Fibroblast of skin of right quadriceps (primary cell): Measurements from ENCODE around the gene UBE2S.
"Not testable (repeated sequence)": the region's sequence is repeated elsewhere in the genome, so short reads cannot be mapped to it uniquely, and the experiment has no call there.

Experiments
- DNase-seq: peaks from one replicate; pipeline ENCODE4 v3.0.0-alpha.2; 2013

UBE2S gene

GRCh38 chr19:55439052-55439451, 31.5 kb upstream of the UBE2S start:
- no peak for DNase-seq

DNA sequence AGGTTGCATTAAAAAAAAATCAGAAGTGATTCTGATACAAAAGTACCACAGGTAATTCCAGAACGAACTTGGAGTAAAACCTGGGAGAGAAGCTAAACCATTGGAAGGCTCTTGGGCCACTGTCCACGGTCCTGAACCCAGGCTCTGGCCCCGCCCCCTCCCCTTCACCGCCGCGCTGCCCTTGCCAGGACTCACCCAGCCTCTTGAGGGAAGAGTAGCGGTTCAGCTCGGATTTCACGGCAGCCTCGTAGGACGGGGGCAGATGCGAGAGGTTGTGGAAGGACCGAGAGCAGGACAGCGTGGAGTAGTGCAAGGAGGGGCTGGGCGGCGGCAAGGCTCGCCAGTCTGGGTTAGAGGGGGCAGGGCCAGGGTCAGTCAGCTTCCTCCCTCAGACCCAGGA, 29.8 kb upstream of the UBE2S start:
- peak; percentile 49 for DNase-seq

- DNase-seq: no peak
These were observed 29.3 kb upstream of the UBE2S start for GRCh38 chr19:55436847-55437246.

- DNase-seq: no peak
These were observed 27.4 kb upstream of the UBE2S start for GRCh38 chr19:55435020-55435419.

DNA sequence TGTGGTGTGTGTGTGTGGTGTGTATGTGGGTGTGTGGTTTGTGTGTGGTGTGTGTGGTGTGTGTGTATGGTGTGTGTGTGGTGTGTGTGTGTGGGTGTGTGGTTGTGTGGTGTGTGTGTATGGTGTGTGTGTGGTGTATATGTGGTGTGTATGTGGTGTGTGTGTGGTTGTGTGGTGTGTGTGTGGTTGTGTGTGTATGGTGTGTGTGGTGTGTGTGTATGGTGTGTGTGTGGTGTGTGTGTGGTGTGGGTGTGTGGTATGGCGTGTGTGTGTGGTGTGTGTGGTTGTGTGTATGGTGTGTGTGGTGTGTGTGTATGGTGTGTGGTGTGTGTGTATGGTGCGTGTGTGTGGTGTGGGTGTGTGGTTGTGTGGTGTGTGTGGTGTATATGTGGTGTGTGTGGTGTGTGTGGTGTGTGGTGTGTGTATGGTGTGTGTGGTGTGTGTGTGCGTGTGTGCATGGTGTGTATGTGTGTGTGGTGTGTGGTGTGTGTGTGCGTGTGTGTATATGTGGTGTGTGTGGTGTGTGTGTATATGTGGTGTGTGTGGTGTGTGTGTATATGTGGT, 26.9 kb upstream of the UBE2S start:
- DNase-seq: no peak

DNA sequence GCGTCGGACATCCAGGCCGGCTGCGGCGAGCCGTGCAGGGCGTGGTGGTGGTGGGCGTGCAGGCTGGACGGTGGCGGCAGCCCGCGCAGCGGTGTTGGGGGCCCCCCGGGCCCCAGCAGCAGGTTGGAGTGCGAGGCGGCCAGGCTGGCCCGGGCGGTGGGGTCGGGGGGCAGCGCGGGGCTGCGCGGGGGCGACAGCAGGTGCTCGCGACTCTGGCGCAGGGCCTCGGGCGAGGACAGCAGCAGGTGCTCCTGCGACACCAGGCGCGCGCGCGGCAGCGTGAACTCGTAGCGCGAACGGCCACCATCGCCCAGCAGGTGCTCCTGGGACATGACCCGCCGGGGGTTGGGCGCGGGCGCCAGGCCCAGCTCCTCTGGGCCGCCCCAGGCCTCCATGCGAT, 25.7 kb upstream of the UBE2S start:
- no peak for DNase-seq

DNA sequence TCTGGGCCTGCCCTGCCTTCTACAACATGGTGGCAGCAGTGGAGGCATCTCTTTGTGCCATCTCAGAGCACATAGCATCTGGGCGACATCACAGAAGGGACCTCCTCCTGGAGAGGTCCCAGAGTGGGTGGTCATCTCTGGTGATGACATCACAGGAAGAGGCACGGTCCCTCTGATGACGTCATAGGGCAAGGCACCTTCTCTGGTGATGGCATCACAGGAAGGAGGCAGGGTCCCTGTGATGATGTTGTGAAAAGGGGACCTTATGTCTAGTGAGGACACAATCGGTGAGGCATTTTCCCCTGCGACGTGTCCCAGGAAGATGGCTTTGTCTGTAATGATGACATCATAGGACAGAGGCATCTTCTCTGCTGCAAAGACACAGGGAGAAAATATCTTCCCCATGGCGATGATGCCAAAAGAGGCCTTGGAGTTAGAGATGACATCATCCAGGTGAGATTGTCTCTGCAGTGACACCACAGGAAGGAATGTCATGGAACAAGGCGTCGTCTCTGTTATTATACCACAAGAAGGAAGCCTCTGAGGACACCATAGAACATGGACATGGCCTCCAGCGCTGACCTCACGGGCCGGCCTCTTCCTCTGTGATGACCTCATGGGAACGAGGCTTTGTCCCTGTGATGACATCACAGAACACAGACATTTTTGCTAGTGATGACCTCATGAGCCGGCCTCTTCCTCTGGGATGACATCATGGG, 24.8 kb upstream of the UBE2S start:
- no peak for DNase-seq

GRCh38 chr19:55431183-55431582, 23.6 kb upstream of the UBE2S start:
- no peak for DNase-seq

DNA sequence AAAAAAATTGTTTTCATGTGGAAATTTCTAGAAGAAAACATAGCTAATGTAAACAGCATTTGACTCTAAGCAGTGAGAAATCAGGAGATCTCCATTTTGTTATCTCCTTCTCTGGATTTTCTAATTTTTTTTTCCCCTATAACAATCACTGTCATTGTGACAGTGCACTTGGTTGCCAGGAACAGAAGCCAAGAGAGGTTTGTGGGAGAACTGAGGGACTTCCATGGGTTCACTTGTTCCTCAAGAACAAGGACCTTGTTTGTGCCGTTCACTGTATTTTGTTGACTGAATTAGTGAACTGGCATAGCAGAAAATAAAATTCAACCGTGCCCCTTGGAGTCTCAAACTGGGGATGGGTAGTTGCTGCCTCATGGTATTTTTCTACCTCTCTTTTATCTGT, 18.5 kb upstream of the UBE2S start:
- no peak for DNase-seq

GRCh38 chr19:55424518-55424917, 16.9 kb upstream of the UBE2S start:
- DNase-seq: no peak

DNA sequence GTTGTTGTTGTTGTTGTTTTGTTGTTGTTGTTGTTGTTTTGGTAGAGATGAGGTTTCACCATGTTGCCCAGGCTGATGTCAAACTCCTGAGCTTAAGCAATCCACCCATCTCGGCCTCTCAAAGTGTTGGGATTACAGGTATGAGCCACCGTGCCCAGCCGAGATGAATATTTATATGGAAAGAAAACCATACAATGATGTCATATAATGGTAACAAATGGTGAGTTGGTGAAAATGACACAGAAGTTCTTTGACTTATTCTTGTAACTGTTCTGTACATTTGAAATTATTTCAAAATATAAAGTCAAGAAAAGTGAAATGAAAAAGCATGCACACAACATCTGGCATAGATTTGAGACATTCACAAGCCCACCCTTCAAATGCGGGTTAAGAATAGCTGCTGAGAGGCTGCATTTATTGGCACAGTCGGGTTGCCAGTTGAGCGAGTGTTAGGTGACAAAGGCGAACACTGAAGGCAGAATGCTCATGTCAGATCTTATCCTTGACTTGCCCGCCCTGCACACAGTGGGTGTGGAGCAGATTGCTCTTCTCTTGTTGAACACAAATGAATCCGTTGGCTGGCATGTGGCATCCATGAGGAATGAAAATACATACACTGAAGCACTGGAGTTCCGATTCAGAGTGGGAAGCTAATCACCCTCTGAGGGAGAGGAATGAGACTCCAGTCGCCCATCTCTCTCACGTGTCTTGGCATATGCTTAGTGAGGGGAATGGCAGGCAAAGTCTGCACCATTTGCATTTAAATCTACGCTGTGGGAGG, 15.8 kb upstream of the UBE2S start:
- DNase-seq: no peak

- DNase-seq: not testable (repeated sequence)
These were observed 13.7 kb upstream of the UBE2S start for GRCh38 chr19:55421281-55421680.

DNA sequence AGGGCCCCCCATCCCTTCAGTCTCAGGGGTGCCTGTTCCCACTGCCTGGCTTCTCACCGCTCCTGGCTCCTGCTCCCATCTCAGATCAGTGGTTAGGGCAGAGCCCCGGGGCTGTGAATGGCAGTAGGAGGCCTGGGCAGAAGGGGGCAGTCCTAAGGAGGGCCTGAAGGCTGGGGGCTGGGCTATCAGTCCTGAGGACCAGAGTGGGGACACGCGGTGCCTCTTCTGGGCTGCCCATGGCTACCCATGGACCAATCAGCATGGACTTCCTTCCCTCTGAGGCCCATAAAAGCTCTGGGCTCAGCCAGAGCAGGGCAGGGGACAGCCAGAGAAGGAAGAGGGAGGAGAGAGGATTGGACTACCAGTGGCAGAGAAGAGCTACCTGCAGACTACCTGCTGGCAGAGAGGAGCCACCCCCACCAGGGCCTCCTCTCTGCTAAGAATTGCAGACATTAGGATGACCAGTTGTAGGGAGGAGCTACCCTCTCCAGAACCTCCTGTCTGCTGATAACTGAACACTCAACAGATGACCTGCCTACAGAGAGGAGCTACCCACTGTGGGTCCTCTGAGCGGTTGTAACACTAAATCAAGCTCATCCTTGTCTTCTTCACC, 12.1 kb upstream of the UBE2S start:
- no peak for DNase-seq

DNA sequence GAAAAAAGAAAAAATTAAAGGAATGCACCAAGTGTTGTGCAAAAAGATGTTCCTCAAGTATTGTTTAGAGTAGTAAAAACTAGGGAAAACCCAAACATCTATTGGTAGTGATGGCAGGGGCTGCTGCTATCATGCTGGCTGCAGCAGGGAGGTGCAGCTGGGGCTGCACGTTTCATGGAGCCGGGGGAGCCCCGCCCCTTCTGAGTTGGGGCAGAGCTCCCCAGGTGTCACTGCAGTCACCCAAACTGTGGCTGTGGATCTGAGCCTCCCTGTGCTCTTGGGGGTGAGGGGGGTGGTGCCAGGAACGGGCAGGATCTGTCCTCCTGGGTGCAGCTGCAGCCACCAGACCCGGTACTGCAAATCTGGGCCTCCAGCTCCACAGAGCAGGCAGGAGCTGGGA, 11.5 kb upstream of the UBE2S start:
- no peak for DNase-seq

DNA sequence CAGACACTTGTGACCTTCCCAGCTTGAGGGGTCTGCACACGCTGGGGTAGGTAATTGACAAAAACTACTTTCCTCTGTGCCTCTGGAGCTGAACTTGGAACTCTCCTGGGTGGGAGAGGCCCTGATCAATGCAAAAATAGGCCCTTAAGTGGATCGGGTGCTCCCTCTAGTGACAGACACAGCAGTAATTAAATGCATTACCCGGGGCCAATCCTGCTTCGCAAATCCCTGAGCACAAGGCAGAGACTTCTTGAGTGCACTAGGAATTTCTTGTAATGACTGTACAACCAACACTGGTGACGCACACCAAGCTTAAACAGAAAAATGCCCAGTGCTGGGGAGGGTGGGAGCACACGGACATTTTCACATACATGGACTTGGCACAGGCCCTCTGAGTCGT, 10.6 kb upstream of the UBE2S start:
- peak; percentile 77 for DNase-seq

DNA sequence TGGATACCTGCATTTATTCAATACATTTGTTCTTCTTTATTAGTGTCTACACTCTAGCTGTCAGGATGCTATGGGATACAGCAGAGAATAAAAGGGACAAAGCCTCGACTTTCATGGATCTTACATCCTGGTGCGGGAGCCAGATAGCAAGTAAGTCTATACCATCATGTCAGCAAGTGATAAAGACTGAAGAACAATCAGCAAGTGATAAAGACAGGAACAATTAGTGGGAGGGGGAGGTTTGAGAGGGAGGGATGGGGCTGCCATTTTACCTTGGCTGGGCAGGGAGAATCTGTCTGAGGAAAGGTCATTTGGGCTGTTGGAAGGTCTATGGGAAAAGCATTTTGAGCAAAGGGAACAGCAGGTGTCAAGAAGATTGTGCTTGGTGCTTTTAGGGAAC, 2.6 kb upstream of the UBE2S start:
- DNase-seq: no peak

GRCh38 chr19:55409179-55409578, 1.6 kb upstream of the UBE2S start:
- not testable (repeated sequence) for DNase-seq

- DNase-seq: no peak
These were observed 915 bp upstream of the UBE2S start for GRCh38 chr19:55408533-55408872.

- peak; percentile 100 for DNase-seq
These were observed 378 bp upstream of the UBE2S start for GRCh38 chr19:55407800-55408532.

DNA sequence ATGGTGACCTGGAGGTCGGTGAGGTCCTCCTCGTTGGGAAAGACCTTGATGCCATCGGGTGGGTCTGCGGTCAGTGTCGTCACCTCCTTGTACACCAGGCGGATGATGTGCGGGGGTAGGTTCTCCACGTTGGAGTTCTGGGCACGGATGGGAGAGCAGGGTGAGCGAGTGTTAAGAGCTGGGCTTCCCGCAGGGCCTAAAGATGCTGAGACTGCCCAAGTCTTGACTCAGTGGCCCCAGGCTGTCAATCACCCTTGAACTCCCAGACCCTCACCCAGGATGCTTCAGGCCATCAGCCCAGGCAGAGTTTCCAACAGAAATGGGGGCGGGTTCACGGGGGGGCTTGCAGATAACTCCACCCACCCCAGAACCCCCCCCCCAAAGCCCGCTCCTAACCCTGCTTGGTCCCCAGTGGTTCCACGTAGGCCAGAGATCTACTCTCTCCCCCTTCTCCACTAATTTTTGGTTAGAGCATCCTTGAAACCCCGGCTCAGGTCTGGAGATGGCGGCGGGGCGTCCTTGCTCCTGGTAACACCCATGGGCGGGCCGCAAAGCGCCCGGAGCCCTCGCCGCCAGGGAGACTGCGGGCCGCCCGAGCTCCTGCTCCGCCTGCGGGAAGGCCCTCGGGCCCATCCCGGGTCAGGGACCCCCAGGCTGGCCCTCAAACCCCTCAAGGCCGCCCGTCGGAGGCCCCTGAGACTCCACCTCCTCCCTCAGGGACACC, 600 bp downstream of the UBE2S start:
- DNase-seq: no peak

GRCh38 chr19:55406091-55406825, 1.3 kb downstream of the UBE2S start:
- no peak for DNase-seq

DNA sequence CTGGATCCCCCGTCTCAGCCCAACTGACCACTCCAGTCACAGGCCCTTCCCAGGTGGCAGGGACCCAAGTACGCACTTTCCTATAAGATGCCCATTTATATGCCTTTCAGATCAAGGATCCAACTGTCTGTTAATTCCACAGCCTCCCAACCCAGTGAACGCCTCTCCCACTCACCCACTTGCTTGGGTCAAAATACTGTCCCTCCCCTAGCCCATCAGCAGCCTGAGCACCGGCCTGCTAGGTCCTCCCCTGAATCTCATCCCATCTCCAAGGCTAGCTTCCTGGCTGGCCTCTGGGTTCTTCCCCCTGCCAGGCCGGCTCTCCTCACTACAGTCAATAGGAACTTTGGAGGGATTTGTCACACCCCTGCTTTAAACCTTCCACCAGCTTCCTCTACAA, 1.9 kb downstream of the UBE2S start:
- DNase-seq: no peak
